NT2/D1 (cell line): ENCODE results near the gene AKT2.

Source experiments
- SUZ12 ChIP-seq: IDR thresholded peaks from 2 replicates; pipeline ENCODE4 v1.6.1; 2011; ENCODE audit not compliant: insufficient read length, insufficient read depth; ENCODE audit errors: extremely low read depth
- ZNF274 ChIP-seq: IDR thresholded peaks from 2 replicates; pipeline ENCODE4 v1.6.1; 2011; ENCODE audit warnings: mild to moderate bottlenecking, low read depth, low read length

DNA sequence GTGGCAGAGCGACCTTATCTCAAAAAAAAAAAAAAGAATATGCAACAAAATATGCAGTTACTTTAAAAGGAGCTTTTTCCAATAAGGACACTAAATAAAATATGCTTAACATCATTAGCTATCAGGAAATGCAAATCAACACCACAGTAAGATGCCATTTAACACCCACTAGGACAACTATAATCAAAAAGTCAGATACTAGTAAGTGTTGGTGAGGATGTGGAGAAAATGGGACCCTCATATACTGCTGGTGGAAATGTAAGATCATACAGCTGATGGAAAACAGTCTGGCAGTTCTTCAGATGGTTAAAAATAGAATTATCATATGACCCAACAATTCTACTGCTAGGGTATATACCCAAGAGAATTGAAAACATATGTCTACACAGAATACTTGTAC lies 24.5 kb upstream of the AKT2 start:
- TF ChIP-seq SUZ12: no peak
- TF ChIP-seq ZNF274: no peak
